ENCODE results near the gene MANSC1.
"Not testable (repeated sequence)": the region's sequence is repeated elsewhere in the genome, so short reads cannot be mapped to it uniquely, and the experiment has no call there.

MANSC1 gene

DNA sequence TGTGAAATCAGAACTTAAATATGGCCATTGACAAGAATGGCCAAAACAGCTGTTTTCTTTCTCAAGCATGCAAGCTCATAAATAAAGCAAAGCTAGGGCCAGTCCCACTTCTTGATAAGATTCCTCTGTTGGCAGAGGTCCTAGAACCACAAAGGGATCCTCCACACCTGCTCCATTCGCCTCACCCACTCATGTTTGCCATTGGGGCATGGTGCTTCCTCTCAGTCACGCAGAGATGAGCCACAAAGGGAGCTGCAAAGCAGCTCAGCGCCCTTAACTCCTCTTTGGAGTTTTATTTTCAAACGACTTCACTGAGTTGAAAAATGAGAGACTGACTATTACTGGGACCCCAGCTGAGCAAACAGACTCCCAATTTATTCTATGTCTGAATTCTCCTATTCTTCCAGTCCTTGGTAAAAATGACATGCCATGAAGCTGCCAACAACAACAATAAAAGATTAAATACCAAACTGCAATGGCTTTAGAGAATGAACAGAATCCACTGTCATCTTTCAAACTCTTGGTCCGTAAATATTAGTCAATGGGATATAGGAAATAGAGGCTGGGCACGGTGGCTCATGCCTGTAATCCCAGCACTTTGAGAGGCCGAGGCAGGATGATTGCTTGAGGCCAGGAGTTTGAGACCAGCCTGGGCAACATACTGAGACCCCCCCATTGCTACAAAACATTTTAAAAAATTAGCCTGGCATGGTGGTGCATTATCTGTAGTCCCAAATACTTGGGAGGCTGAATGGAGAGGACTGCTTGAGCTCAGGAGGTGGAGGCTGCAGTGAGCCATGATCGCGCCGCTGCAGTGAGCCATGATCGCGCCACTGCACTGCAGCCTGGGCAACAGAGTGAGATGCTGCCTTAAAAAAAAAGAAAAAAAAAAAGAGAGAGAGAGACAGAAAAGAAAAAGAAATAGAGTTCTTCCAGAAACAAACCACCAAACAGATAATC is 16.4 kb downstream of the MANSC1 start:
- in situ Hi-C loops (cut with MboI; ENCODE audit: low sequenced_read_pairs), result loop anchor here (25.0 kb wide), 1 partner anchor 771 kb away; no protein-coding TSS in a partner anchor

DNA sequence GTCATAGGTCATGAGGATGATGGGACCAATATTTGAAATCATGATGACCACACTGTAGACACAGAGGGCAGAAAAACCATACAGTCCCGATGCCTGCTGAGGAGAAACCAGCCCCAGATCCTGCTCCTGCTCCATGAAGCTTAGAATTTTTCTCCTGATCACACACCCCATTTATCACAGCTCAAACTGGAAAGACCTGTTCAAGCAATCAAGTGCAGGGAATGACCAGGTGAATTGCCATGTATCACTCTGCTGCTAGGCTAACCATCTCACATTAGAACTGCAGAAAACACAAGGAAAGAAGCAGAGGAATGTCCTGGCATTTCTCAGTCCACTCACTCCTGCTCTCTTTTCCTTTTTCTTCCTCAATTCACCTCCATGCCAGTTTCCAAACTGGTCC is 18.1 kb downstream of the MANSC1 start:
- in situ Hi-C loops (cut with MboI; ENCODE audit: low sequenced_read_pairs), result loop anchor here (25.0 kb wide), 1 partner anchor 770 kb away; no protein-coding TSS in a partner anchor

DNA sequence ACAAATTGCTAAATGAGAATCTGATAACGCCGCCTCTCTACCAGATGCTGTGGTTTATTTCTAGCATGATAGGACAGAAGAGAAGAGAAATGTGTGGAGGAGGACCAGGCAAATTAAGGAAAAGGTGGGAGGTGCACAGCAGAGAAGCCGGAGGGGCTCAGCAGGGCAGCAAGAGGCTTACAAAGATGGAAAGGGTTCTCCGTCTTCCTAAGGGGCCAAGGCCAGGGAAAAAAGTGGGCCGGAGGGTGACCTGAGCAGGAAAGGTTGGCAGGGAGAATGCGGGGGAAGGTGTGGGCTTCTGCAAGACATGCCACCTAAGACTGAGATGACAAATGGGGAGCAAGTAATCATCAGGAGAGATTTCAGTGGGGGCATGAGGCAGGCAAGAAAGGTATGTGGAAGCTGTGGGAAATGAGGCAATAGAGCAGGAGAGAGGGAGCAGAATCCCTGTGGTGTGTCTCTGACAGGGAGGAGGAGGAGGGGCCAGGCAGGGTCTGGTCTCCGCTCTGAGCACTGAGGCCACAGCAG is 18.7 kb downstream of the MANSC1 start:
- in situ Hi-C loops (cut with MboI; ENCODE audit: low sequenced_read_pairs), result loop anchor here (25.0 kb wide), 1 partner anchor 769 kb away; no protein-coding TSS in a partner anchor

DNA sequence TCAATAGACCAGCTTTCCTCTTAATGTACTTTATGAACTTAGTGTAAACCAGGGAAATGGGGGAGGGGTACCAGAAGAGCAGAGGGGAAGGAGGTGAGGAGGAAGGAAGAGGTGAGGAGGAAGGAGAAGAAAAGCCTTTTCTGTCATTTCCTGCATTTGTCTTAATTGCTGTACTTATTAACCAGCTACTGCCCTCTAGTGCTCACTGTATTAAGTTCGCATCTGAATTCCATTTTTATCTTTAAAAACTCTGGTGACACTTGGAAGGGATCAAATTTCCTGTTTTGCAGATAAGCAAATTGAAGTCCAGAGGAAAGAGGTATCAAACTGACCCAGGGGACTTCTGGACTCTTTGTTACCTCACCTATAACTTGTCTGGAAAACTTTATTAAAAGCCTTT is 22.2 kb downstream of the MANSC1 start:
- in situ Hi-C loops (cut with MboI; ENCODE audit: low sequenced_read_pairs), result loop anchor here (25.0 kb wide), 1 partner anchor 766 kb away; no protein-coding TSS in a partner anchor

DNA sequence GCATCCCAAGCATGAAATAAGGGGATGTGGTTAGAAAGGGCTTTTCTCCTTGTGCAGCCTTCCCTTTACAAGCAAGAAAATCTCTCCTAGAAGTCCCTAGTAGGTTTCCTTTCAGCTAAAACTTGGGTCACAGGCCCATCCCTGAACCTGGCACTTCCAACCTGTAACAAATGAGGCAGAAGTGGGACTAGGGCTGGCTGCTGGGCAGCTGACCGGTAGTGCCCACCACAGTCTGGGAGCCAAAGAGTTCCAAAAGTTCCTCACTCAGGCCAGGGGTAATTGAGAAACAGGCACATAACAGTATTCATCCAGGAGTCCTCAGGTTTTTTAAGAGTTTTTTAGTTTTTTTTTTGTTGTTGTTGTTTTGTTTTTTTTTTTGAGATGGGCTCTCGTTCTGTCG is 23.8 kb downstream of the MANSC1 start:
- in situ Hi-C loops (cut with MboI; ENCODE audit: low sequenced_read_pairs), result loop anchor here (25.0 kb wide), 1 partner anchor 764 kb away; no protein-coding TSS in a partner anchor

DNA sequence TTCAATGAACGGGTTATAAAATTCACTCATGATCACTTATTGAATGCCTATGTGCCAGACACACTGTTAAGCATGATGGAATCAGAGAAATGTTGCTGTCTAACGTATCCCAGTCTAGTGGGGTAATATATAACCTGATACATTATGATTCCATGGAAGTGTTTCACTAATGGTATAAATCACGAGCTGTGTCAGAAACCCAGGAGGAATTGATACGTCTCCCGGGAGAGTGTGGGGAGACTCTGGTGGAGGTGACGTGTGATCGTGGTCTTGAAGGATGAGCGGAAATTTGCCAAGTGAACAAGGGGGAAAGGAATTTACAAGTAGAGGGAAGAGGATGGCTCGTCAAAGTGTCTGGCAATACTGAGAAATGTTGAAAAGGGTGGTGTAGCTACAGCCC is 26.5 kb downstream of the MANSC1 start:
- in situ Hi-C loops (cut with MboI; ENCODE audit: low sequenced_read_pairs), result no loop called here

DNA sequence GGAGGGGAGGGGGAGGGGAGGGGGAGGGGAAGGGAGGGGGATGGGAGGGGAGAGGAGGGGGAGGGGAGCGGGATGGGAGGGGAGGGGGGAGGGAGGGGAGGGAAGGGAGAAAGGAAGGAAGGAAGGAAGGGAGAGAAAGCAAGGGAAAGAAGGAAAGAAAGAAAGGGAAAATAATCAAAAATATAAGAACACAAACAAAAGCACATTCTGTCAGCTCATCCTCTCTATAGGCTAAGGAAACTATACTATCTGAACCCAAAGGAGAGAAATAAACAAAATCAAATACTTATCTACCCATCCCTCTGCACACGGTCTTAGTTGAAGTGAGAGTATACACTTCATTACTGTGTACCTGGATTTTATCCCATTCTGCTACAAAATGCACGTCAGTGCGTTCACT is 26.9 kb downstream of the MANSC1 start:
- in situ Hi-C loops (cut with MboI; ENCODE audit: low sequenced_read_pairs), result no loop called here

DNA sequence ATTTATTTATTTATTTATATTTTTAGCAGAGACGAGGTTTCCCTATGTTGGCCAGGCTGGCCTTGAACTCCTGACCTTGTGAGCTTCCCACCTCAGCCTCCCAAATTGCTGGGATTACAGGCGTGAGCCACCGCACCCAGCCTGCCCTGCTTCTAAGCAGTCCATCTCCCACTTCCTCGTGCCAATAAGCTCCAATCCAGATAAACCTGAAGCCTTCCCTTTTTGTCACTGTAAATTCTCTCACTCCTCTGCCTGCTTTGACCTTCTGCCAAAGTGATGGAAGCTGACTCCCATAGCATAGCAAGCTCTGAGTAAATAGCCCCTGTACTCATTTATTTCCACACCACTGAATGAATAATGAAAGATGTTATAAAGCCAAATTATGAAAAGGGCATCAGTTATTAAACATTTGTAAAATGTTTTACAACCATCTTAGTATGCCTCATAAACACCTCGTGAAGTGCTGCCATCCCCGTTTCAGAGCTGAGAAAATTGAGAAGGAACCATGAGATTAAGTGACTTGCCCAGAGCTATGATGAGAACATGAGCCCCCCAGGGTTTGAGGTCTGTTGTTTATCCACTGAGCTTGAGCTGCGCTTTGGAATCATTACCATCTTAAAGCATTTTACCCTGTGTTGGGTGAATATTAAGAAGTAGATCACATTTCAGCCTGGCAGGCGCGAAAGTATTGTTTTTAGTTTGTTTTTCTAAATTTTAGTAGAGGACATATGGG is 30.4 kb downstream of the MANSC1 start:
- in situ Hi-C loops (cut with MboI; ENCODE audit: low sequenced_read_pairs), result no loop called here

DNA sequence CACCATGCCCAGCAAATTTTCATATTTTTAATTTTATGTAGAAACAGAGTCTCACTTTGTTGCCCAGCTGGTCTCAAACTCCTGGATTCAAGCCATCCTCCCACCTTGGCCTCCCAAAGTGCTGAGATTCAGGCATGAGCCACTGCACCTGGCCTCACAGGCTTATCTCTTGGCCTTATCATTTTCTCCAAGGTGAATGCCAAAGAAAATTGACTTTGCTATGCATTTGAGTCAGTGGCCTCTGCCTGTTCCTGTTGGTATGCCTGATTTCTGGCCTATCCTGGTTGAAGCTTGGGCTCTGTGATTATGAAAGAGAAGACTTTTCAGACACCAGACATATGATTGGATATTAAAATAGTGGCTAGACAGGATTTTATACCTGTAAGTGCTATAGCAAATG is 34.2 kb downstream of the MANSC1 start:
- in situ Hi-C loops (cut with MboI; ENCODE audit: low sequenced_read_pairs), result no loop called here

DNA sequence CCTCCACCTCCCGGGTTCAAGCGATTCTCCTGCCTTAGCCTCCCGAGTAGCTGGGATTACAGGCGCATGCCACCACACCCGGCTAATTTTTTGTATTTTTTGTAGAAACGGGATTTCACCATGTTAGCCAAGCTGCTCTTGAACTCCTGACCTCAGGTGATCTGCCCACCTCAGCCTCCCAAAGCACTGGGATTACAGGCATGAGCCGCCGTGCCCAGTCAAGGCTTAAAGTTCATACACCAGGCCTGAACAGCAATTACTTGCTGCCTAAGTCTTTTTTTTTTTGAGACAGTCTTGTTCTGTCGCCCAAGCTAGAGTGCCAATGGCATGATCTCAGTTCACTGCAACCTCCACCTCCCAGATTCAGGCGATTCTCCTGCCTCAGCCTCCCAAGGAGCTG is 39.3 kb downstream of the MANSC1 start:
- in situ Hi-C loops (cut with MboI; ENCODE audit: low sequenced_read_pairs), result not testable (repeated sequence)

DNA sequence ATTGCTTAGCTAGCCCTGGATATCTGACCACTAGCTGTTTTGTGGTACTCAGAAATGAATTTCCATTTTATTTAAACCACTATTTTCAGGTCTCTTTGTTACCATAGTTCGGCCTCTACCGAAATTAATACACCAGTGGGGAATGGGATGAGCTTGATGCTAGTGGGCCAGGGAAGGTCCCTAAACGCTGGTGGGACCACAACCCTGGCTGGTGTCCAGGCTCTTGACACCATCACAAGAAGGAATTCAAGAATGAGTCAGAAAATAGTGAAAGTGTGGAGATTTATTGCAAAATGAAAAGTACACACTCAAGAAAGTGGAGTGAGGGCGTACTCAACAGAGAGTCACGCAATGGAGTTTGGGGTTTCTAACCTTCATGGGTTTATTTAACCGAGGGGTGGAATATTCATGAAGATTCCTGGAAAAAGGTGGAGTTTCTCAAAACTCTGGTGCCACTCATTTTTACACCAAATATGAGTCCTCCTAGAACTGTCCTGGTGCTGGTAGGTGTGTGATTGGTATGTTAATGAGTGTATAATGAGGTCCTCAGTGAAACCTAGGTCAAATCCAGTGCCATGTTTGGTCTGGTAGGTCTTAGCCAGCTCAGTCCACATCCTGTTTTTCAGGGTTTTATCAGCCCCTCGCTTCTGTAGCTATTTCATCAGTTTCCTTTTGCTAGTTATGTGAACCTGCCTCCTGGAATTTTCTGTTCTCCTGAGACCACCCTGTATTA is 44.3 kb downstream of the MANSC1 start:
- in situ Hi-C loops (cut with MboI; ENCODE audit: low sequenced_read_pairs), result no loop called here

DNA sequence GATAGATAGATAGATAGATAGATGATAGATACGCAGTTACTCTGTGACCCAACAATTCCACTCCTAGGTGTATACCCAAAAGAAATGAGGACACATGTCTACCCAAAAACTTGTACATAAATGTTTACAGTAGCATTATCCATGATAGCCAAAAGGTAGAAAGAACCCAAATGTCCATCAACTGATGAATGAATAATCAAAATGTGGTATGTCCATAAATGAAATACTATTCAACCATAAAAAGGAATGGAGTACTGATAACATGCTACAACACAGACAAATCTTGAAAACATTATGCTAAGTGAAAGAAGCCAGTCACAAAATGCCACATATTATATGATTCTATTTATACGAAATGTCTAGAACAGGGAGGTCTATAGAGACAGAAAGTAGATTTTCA is 47.1 kb downstream of the MANSC1 start:
- in situ Hi-C loops (cut with MboI; ENCODE audit: low sequenced_read_pairs), result no loop called here

DNA sequence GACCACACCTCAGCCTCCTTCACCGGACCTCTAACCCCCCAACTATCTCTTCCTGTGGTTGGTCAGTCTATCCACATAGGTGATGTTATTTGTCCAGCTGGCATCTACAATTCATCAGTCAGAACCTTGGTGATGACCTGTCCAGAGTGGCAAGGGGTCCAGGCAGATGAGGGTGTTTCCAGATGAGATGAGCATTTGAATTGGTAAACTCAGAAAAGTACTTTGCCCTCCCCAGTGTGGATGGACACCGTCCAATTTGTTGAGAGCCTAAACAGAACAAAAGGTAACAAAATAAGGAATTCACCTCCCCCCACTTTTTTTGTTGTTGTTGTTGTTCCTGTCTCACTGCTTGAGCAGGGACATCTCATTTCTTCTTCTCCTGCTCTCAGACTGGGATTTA is 48.9 kb downstream of the MANSC1 start:
- in situ Hi-C loops (cut with MboI; ENCODE audit: low sequenced_read_pairs), result no loop called here

DNA sequence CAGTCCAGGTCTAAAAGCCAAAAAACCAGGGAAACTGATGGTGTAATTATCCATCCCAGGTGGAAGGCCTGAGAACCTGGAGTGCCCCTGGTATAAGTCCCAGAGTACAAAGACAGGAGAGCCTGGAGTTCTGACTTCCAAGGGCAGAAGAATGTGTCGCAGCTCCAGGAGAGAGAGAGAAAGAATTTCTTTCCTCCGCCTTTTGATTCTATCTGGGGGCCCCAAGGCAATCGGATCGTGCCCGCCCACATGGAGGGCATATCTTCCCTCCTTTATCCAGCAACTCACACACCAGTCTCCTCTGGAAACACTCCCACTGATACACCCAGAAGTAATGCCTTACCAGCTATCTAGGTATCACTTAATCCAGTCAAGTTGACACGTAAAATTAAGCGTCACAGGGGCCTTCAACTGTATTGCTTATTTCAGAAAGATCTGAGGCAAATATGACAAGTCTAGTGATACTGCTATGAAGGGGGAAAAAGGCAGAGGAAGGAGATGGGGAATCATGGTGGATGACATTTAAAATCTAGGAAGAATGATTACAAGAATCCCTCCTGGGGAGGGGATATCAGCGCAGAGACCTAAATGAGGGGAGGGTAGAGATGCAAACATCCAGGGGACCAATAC is 52.7 kb downstream of the MANSC1 start:
- in situ Hi-C loops (cut with MboI; ENCODE audit: low sequenced_read_pairs), result no loop called here

DNA sequence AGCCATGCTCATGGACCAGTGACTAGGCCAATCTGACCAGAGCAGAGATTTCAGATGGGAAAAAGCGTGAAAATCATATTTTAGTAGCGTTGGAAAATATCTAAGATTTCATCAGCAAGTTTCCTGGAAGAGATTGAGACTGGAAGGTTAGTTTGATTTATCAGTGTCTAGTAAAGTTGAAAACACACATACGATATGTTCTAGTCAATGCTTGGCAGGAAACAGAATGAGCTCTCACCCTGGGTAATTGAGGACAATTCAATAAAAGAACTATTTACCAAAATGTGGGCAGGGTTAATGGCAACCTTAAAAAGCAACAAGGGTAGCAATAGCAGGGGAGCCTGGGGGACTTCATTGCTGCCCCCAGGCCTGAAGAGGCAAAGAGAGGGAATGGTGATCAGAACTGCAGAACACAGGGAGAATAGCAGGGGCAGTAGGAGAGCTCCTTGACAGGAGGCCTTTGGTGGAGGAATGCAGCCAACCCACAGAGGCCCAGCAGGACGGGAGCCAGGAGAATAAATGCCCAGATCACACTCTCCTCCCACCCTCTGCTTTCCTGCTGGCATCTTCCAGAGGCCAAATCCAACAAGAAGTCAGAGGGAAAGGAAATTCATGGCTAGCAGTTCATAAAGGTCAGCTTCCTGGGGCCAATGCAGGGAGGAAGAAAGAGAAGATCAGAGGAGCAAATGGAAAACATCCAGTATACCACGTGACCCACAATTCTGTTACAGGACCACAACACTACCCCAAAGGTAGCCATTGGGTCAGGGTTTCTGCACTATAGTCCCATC is 55.6 kb downstream of the MANSC1 start:
- in situ Hi-C loops (cut with MboI; ENCODE audit: low sequenced_read_pairs), result no loop called here

DNA sequence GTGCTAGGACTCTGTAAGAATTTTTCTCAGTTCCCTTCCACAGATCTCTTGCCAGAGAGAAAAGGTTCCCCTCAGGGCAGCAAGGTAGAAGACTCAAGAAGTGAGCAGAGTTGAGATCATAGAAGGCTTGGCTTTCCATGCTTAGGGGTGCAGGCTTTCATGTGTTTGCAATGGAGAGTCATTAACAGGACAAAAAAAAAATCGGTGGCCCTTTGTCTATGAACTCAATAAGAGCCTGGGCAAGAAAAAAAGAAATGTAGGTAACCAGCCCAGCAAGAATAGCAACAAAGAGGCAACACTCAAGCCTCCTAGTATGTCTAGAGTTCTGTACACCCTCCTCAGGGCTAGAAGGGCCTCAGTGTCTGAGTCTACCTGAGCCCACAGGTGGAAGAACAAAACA is 59.8 kb downstream of the MANSC1 start:
- in situ Hi-C loops (cut with MboI; ENCODE audit: low sequenced_read_pairs), result no loop called here

DNA sequence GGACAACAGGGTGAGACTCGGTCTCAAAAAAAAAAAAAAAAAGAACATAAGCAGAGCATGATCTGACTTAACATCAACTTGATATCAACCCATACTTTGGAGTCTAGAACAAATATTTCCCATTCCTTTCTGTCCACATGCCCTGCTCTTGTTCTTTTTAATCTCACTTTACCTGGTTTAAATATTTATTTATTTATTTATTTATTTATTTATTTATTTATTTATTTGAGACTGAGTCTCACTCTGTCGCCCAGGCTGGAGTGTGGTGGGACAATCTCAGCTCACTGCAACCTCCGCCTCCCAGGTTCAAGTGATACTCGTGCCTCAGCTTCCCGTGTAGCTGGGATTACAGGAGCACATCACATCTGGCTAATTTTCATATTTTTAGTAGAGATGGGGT is 63.6 kb downstream of the MANSC1 start:
- in situ Hi-C loops (cut with MboI; ENCODE audit: low sequenced_read_pairs), result no loop called here

DNA sequence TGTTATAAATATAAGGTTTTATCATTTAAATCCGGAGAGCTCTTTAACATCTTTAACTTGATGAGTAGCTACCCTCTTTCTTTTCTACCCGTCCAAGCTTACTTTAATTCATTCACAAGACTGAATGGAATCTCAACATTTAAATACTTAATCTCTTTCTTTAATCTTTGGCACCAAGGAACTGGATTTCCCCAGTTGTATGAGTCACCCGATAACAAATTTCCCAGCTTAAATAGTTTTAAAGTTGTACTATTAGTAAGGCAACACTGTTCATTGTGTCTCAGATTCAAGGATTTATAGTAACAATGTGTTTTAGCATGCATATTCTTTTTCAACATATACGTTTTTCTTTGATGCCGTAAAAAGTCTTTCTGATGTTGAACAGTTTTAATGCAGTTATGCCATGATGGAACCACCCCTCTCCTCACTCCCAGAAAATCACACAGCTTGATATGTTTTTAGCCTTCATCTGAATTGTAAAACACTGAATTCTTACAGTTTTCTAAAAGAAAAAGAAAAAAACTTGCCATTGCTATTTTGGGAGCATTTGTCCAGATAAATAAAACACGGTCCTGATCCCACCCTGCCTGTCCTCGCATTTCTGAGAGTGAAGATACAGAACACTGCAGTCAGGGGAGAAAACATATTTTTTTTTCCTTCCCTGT is 67.1 kb downstream of the MANSC1 start:
- in situ Hi-C loops (cut with MboI; ENCODE audit: low sequenced_read_pairs), result no loop called here

DNA sequence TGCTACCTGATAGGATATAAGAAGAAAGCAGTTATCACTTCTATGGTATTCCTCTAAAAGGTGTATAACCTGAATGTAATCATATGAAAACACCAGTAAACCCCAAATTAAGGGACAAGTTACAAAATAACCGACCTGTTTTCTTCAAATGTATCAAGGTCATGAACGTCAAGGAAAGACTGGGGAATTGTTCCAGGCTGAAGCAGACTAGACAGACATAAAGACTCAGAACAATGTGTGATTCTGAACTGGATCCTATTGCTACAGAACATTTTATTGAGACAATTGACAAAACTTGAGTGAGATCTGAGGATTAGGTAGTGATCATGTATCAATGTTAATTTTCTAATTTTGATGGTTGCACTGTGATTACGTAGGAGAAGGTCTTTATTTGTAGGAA is 67.8 kb downstream of the MANSC1 start:
- in situ Hi-C loops (cut with MboI; ENCODE audit: low sequenced_read_pairs), result no loop called here

Measured in HL-60/S4 treated with retinoic acid at 250 ng/mL for 4 days and 3 days (cell line).